T-helper 9 cell (primary cell): ENCODE measurements around the gene HORMAD2.

Experiments
- DNase-seq: peaks from one replicate; pipeline ENCODE4 v3.0.0-alpha.2; 2020

The HORMAD2 gene

DNA sequence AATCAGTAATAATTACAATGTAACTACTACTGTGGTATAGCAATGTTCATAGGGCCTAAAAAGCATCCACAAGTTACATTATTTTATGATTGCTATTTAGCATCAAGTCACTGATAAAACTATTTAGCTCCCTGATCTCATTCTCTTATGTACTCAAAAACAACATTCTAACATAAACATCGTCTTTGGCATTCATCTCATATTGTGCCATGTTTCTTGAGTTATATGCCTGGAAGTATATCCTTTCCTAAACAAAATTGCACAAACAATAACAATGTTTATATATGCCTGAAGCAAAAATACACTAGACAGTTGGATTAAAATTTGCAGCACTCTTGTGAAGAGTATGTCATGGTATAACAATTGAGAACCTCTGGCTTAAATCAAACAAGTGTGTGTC is 34.1 kb downstream of the HORMAD2 start:
- DNase-seq, result no peak

DNA sequence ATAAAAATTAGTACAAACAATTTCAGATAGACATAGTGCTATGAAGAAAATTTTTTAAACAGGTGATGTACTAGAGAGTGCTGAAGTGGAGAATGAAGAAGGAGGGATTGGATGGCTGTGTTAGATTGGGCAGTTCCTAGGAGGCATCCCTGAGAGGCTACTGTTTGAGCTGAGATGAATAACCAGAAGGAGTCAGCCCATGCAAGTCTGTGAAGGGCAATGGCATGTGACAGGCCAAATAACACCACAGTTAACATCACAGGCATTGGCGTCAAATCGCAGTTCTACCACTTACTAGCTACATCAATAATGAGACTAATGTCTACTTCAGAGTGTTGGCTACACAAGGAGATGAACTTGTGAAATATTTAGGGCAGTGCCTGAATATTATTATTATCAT is 35.4 kb downstream of the HORMAD2 start:
- no peak for DNase-seq

DNA sequence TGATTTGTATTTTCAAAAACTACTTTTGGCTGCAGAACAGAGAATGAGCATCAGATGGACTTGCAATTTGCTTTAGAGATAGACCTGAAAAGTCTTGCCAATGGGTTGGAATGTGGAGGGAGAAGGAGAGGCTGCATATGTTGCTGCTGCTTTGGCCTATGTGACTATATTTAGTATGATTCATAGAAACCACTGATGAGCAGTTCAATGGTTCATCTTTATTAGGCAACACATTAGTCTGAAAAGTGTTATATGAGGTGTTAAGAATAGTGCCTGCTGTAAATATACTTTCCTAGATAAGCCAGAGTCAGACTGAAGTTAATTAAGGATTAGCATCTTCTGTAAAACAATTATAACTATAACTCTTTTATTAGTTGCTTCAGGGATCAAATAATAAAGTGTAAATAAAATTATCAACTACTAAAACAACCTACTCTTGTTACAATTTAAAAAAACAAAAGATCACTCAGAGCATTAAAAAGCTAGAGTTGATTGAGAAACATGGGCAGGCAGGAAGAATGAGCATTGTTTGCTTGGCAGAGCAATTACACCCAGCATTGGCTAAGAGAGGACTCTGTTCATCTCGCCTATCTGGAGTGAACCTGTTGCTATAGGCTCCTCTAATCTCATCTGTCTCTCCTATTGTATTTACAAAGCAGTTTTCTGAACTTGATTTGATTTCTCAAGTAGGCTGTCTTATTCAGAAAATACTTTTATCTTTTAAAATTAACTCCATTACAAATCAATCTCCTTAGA is 36.3 kb downstream of the HORMAD2 start:
- no peak for DNase-seq

DNA sequence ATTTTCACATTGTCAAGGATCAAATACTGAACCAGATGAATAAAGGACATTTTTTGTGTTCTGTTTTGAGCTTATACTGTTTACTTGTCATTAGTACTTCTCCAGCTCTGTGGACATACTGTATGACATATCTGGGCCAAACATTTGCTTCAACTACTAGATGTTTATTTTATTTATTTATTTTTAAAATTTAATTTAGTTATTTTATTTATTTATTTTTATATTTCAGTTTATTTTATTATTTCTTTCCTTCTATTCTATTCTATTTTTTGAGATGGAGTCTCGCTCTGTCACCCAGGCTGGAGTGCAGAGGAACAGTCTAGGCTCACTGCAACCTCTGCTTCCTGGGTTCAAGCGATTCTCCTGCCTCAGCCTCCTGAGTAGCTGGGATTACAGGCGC is 37.0 kb downstream of the HORMAD2 start:
- no peak for DNase-seq

DNA sequence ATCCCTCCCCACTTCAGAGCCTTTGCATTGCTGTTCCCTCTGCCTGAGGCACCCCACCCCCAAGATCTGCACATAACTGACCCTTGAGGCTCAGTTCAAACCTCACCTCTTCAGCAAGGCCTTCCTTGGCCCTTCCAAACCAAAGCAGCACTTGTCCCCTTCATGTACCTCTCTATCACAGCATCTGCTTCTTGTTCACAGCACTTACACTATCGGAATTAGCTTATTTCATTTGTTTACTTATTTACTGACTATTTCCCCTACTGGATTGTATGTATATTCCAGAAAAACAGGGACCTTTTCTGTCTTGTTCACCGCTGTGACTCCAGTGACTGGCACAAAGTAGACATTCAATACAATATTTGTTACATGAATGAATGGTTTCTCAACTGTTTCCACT is 38.0 kb downstream of the HORMAD2 start:
- DNase-seq, result no peak

DNA sequence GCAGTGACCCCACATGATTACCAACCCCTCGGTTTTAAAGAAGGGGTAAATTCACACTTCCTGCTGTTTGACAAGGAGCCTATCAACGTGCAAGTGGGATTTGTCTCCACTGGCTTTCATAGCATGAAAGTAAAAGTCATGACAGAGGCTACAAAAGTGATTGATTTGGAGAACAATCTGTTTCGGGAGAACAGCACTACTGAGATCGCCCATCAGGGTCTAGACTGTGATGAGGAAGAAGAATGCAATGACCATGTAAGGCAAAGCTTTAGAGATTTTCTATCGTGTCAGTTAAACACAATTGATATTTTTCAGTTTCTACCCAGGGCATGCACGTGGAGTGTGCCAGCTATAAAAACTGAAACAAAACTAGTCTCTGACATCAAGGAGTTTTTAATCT is 41.7 kb downstream of the HORMAD2 start:
- DNase-seq, result no peak

DNA sequence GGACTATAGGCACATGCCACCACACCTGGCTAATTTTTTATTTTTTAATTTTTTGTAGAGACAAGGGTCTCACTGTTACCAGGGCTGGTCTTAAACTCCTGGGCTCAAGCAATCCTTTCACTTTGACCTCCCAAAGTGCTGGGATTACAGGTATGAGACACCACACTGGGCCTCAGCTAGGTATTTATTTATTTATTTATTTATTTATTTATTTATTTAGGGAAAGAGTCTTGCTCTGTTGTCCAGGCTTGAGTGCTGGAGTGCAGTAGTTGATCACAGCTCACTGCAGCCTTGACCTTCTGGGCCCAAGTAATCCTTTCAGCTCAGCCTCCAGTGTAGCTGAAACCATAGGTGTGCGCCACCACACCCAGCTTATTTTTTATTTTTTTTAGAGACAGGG is 43.2 kb downstream of the HORMAD2 start:
- no peak for DNase-seq

DNA sequence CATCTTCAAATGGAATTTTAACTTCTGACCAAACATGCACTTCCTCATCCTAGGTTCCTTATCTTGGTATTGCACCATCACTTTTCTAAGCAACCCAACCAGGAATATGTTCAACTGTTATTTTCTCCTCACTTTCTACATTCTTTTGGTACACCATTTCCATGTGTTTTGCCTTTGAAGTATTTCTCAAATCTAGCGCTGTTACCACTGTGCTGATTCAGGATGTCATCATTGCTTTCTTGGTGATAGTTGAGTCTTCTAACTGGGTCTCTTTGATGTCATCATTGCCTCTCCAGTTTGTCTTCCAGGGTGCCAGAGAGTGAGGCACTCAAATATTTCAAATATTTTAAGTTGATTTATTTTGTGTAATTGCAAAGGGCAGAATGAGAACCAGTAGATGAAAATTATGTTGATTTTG is 47.5 kb downstream of the HORMAD2 start:
- no peak for DNase-seq

DNA sequence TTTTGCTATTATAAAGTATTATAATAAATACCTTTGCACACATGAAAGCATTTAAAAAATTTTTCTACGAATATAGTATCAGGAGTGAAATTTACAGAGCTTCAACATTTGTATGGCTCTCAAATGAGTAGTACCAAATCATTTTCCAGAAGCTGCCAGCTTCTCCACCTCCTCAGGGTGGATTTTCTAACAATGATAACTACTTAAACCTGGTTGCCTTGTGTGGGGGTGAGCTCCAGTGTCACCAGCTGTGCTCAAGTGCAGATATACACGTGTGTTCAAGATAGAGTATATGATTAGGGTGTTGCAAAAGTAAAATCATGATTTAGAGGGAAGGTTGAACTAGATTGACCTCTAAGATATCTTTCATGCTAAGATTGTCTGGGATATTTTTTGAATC is 48.2 kb downstream of the HORMAD2 start:
- DNase-seq, result no peak

DNA sequence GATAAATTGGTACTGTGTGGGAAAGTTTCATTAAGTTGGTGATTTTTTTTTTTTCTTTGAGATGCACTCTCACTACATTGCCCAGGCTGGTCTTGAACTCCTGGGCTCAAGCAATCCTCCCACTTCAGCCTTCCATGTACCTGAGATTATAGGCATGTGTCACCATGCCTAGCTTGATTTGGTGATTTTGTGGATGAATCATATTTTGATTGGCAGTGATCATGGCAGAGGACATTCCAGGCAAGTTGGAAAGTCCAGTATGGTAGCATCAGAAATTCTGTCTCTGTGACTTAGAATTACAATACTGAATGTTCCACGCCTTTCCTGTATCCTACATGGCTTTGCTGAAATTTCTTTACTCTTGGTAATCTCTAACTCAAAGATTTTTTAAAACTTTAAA is 49.4 kb downstream of the HORMAD2 start:
- no peak for DNase-seq

DNA sequence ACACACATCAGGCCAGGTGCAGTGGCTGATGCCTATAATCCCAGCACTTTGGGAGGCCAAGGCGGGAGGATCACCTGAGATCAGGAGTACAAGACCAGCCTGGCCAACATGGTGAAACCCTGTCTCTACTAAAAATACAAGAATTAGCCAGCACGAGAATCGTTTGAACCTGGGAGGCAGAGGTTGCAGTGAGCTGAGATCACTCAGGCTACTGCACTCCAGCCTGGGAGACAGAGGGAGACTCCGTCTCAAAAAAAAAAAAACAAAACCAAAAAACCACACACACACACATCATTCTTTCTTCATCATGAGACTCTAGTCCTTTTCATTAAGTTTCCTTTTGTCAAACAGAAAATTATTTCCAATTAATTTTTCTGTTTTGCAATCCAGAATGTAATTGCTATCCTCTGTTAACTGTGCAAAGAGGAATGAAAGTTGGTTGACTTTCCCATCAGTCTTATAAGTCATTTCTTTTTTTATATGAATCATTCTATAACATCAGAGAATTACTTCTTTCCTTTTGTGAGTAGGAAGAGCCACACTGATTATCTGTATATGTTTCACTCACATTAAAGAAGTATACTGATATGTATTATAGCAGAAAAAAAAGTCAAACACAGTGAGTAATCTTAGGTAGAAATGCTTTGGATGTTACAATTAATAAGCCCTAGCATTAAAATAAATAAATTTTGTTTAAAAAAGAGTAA is 52.2 kb downstream of the HORMAD2 start:
- no peak for DNase-seq

DNA sequence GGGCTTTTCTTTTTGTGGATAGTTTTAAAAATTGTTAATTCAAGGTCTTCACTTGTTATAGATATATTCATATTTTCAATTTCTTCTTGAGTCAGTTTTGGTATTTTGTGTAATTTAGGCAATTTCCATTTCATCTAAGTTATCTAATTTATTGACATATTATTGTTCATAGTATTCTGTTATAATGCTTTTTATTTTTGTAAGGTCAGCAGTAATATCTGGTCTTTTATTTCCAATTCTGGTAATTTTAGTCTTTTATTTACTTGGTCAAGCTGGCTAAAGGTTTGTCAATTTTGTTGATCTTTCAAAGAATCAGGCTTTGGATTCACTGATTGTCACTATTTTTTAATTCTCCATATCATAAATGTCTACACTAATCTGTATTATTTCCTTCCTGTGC is 60.1 kb downstream of the HORMAD2 start:
- no peak for DNase-seq

DNA sequence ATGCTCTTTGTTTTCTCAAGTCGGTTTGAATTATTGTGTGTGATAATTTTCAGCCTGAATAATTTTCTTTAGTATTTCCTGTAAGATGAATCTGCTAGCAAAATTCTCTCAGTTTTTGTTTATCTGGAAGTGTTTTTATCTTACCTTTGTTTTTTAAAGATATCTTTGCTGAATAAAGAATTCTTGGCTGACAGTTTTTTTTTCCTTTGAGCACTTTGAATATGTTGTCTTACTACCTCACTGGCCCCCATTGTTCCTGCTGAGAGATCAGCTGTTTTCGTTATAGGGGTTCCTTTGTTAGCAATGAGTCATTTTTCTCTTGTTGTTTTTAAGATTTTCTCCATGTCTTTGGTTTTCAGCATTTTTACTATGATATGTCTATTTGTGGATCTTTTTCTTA is 63.0 kb downstream of the HORMAD2 start:
- DNase-seq, result no peak

DNA sequence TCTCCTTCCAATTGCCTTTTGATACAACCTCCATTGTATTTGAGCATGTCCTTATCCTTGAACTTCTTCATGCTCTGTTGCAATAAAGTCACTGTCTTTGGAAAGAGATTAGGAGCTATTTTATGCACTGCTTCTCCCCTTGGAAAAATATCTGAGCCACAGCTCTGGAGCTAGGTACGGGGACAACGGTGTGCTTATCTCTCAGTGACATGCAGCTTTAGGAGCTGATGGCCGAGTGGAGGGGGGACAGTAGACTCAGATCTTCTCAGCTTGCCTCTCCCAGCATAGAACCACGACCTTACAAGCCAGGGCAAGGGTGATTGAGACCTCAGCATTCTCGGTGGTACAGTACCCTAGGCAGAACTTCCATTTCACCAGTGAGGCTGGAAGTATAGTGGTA is 64.1 kb downstream of the HORMAD2 start:
- DNase-seq, result no peak

DNA sequence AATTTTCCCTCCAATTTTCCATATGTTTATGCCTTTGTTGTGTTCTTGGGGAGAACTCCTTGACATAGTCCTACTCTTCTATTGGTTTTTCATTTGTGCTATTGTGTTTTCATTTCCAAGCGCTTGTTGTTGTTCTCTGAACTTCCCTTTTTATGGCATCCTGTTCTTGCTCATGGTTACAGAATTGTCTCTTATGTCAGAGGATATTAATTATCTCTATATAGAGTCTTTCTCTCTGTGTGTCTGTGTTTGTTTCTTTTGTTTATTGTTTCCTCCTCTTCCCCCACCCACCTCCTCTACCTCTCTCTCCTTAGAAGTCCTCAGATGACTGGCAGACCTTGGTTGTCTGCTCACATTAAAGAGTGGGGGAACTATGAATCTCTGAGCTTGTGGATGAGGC is 69.9 kb downstream of the HORMAD2 start:
- no peak for DNase-seq

DNA sequence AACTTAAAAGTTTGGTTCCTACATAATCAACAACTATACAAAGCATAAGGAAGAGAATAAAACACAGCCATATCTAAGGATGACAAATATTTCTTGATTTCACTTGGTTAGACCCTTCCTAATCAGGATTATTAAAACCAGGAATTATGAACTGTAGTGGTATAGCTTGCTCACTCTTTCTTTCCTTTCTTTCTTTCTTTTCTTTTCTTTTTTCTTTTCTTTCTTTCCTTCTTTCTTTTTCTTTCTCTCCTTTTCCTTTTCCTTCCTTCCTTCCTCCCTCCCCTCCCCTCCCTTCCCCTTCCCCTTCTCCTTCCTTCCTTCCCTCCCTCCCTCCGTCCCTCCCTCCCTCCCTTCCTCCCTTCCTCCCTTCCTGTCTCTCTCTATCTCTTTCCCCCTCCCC is 78.0 kb downstream of the HORMAD2 start:
- DNase-seq, result no peak

DNA sequence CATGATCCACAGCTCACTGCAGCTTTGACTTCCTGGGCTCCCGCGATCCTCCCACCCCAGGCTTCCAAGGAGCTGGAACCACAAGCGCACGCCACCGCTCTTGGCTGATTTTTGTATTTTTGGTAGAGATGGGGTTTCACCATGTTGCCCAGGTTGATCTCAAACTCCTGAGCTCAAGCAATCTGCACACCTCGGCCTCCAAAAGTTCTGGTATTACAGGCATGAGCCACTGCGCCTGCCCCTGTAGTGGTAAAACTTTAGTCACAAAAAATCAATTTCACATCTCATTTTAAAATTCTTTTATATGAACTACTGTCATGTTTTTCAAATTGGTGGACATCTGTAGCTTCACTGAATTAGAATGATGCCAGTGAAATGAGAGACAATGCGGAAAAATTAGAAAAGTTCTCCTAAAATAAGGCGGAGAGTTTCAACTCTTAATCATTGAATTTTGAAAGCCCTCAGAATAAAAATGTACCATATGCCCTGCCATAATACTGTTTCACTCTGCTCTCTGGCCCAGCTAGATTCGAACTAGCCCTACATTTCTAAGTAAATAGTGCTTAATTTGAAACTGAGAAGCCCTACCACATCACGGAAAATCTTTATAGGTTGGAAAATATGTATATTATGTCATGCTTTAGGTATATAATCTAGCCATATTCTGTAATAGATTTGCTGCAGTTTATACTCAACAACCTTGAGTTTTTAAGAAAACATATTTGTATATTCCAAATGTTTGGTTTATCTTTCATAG is 78.7 kb downstream of the HORMAD2 start:
- no peak for DNase-seq

DNA sequence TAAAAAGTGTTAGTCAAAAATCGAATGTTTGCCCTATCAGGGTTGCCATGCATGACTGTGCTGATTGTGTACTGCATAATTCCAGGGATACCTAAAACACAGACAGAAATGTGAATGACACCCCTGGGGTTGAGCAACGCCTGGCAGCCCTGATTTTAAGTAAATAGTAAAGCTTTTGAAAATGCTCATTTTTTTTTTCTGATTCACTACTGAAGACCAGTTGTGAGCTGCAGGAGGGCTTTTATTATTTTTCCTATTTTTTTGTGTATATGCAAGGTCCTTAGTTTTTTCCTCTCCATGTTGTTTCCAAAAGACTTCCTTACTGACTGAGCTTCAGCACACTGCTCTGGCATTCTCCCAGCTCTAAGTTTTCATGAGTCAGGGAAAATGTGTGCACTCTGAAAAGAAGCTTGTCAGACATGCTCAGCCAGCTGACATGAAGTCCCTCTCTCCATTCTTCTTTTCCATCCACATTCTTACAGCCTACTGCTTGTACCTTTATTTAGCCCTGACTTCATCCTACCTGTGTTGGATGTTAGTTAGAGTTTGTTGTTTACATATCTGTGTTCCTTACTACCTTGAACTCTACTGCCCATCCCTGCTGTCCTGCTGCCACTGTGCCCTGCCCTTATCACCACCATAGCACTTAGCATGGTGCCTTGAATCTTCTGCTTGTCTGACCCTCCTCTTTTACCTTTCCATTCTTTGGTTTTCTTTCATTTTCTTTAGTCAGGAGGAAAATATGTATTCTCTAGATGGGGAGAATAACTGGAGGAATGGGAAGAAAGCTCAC is 79.5 kb downstream of the HORMAD2 start:
- no peak for DNase-seq

DNA sequence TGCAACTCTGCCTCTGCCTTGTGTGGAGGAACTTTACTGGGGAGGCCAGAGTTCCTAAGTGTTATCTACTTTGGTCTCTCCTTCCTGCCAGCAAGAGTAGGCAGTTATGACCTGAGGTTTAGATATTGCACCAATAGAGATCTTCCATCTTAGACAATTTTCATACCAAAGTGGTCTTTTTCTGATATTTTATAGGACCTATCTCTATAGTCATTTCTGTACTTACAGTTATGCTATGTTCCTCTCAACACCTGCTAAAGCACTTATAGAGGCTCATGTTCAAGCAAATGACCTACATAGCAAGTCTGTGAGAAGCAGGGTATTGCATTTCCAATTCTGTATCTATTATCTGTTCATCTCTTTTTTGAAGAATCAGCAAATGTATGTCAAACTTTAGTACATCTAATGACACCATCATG is 80.8 kb downstream of the HORMAD2 start:
- DNase-seq, result no peak

DNA sequence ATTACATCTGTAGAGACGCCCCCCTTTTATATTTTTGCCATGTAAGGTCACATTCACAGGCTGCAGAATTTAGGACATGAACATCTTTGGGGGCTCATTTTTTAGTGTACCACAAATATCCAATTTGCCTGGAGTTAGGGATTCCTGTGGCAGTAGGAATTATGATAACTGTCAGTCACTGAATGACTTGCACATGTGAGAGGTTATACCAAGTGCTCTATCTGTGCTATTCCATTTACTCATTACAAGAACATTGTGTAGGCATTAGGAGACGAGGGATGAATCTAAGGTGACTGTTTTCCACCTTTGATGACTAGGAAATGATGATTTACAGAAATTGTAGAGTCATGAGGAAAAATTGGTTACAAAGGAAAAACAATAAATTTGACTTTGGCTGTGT is 87.0 kb downstream of the HORMAD2 start:
- DNase-seq, result no peak

DNA sequence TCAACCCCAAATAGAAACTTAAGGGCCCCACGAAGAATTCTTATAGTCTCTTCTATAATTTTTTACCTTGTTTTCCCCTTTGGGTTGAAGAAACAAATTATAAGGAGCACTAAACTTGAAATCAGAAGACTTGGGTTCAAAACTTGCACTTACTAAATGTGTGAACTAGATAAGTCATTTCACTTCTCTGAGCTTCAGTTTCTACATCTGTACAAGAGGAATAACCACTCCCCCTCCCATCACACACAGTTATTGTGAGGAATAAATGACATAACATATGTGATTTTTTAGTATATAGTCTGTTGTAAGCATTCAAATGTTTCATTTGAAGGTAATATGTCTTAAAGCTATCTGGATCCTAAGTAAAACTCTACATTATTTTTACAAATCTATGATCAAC is 87.5 kb downstream of the HORMAD2 start:
- DNase-seq, result no peak

DNA sequence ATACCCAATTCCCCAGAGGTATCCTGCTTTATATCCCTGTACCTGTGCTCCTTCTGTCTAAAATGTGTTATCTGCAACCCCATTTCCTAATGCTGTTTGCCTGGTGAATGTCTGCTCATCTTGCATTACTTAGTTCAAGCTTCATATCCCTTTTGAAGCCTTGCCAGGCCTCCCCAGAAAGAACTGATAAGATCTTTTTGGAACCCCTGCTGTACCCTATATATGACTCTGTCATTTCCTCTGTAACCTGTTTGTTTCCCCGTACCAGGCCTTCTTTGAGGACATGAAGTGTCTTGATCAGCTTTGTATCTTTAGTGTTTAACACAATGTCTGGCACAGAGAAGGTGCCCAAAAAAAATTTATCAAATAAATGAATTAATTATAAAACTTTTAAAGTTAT is 88.7 kb downstream of the HORMAD2 start:
- DNase-seq, result no peak

DNA sequence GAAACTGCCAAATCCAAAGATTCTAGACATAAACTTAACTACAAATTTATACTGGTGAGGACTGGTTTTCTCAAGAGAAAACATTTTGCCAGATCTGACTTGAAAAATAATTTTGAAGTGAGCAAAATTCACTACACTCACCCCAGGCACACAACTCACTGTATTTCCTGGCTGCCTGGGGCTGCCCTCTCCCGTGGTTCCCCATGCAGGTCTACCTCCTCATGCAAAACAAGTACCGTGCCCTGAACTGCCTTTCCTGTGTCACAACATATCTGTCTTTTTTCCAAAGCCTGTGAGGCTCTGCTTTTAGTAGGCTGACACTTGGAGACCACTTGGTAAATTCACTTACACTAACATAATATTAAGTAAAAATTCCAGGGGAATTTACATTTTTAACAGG is 89.9 kb downstream of the HORMAD2 start:
- DNase-seq, result no peak
